ENCODE results near the gene DRC3.
"Not testable (repeated sequence)": the region's sequence is repeated elsewhere in the genome, so short reads cannot be mapped to it uniquely, and the experiment has no call there.

DRC3 gene, protein sequence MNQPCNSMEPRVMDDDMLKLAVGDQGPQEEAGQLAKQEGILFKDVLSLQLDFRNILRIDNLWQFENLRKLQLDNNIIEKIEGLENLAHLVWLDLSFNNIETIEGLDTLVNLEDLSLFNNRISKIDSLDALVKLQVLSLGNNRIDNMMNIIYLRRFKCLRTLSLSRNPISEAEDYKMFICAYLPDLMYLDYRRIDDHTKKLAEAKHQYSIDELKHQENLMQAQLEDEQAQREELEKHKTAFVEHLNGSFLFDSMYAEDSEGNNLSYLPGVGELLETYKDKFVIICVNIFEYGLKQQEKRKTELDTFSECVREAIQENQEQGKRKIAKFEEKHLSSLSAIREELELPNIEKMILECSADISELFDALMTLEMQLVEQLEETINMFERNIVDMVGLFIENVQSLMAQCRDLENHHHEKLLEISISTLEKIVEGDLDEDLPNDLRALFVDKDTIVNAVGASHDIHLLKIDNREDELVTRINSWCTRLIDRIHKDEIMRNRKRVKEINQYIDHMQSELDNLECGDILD

DNA sequence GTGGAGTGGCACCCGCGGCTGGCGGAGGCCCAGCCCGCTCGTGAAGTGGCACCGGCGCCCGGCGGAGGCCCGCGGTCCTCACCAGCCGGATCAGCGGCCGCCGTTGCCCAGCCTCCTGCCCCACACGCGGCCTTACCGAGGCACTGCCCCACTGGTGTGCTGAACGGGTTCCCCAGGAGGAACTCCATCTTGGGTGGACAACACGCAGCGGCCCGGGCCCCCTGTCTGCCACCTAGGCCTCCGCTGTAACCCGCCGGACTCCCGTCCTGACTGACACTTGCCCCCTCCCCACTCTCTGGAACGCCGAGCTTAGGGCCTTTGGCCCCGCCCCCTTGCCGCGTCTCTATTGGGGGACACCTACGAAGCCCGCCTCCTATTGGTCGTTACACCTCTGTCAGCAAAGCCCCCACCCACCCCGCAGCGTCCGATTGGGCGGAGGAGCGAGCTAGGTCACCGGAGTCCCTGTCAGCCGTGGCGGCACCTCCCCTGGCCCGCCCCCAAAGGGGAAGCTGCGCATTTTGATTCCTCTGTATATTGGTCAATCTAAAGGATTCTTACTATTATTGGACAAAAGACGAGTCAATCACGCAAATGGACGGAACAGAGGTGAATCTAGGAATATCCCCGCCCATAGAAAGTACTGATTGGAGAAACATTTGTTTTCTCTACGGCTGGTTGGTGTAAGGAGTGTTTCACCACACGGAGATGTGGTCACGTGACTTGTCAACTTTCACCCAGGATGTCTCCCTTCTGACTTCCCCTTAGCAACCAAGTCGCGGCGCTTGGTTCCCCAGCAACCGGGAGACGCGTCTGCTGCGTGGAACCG, at the start of gene DRC3, which contains the start of gene TOM1L2:
Gene DRC3 (plus strand): TSS at position 737 of the 826 bp plus-strand sequence. CDS start 4,737 bp downstream, outside the sequence.
Gene TOM1L2 (minus strand): TSS at position 275 of the 826 bp plus-strand sequence. CDS start 87 bp downstream, at position 188.
- DNase-seq = peak; percentile 99

DNA sequence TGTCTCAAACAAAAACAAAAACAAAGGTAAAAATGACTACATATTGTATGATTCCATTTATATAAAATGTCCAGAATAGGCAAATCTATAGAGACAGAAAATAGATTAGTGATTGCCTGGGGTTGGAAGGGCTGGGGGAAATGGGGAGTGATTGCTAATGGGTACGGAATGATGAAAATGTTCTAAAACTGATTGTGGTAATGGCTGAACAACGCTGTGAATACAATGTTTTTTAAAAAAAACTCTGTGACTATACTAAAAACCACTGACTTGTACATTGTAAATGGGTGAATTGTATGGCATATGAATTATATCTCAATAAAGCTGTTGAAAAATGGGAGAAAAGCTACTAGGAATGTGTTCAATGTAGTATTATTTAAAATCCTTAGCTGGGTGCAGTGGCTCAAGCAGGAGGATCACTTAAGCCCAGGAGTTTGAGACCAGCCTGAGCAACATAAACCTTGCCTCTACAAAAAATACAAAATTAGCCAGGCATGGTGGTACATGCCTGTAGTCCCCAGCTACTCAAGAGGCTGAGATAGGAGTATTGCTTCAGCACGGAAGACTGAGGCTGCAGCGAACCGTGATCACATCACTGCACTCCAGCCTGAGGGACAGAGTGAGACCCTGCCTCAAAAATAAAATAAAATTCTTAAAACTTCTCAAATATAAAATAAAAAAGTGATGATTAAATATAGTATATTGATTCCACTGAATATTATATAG, 48.4 kb upstream of the DRC3 start:
- DNase-seq = no peak

DNA sequence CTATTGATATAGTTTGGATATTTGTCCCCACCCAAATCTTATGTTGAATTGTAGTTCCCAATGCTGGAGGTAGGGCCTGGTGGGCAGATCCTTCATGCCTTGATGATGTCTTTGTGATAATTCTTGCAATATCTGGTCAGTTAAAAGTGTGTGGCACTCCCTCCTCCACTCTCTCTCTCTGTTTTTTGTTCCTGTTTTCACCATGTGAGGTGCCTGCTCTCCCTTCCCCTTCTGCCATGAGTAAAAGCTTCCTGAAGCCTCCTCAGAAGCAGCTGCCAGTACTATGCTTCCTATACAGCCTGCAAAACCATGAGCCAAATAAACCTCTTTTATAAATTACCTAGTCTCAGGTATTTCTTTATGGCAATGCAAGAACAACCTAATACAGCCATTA, 47.8 kb upstream of the DRC3 start:
- DNase-seq = no peak

DNA sequence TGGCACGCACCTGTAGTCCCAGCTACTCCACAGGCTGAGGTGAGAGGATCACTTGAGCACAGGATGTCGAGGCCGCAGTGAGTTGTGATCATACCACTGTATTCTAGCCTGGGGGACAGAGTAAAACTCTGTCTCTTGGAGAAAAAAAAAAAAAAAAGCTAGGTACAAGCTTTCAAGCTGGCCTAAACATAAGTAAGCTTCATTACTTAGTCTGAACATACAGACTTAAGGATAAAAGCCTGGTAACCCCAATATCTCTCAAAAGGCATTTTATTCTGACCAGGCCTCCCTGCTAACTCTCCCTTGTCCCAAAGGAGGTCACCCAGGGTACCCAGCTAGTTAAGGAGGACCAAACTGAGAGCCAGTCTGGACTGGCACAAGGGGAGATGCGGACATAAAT, 46.6 kb upstream of the DRC3 start:
- DNase-seq = no peak

DNA sequence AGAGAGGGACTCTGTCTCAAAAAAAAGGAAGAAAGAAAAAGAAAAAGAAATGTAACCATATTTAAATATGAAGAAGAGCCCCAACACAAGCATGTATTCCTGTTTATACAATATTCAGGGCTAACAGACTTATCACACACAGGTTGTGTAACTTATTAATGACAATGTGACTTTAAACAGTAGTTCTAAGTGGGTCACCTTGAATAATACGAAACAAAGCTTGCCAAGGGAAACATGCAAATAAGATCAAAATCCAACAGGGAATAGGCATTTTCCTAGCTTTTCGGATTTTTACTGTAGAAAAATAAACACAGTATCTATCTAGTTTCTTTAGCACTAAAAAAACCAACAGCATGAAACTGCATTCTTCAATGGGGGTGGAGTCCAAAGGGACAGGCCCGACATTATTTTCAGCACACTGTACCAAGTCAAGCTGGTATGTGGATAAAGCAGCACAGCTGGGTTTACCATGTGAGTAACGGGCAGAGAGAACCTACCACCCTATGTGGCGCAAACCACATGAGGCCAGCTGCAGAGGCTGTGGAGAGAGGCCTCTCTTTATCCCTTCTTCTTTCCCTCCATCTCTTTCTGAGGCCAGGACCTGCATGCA, 45.7 kb upstream of the DRC3 start:
- DNase-seq = no peak

DNA sequence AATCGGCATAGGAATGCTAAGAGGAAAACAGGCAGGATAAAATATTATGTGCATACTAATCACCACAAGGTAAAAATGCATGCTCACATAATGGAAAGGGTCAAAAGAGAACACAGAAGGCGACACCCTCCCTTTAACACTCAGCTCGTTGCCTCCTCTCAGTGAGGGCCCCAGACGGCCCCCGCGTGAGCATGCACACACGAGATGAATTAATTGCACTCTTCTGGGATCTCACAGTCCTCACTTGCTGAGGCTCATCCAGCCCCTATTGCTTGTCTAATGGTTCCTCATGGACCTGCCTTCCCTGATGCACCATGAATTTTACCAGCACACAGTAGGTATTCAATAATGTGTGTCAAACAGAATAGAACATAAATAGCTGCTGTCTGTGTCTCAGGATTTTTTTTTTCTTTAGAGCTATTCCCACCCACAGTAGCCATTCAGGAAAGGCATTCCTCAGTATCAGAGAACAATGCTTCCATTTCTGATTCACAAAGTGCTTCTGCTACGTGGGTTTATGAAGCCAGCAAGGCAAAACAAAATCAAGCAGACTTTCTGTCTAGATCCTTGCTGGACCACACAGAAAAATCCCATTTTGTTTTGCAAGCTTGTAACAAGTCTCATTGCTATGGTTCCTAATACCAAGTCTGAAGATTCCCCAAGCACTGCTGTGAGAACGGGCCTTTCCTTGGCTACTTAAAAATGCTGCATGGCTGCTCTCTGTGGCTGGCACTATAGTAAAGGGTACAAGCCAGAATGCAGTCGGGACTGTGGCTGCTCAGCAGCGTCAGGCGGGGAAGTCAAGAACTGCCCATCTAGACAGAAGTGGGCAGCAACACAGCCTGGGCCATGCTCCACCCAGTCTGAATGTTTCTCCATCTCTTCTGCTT, 44.0 kb upstream of the DRC3 start:
- DNase-seq = no peak

DNA sequence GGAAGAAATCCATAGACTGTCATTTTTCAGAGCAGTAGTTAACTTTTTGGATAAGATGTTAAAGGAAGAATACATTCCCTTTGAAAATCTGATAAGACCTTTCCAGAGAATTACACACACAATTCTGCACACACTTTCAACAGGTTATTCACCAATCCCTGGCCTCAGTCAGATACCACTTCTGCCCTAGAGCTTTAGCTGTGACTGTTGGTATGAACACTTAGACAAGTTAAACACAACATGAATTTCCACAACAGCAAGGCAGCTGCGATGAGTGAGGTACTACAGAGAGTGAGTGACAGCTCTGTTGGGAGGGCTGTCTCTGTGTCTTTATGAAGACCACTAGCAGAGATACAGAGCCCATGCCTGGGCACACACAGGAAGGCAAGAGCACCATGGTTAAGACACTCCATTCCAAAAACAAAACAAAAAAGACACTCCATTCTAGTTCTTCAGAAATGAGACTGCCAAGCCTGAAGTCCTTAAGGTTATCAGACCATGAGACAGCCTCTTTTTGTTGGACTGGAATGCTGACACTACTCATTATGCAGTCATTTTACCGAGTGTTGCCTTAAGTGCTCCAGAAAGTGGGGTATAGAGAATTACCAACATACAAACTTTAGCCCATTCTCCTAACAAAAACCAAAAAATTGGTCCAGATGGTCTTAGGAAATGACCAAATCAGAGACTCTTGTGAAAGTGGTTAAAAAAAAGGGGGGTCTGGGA, 42.8 kb upstream of the DRC3 start:
- no peak for DNase-seq

DNA sequence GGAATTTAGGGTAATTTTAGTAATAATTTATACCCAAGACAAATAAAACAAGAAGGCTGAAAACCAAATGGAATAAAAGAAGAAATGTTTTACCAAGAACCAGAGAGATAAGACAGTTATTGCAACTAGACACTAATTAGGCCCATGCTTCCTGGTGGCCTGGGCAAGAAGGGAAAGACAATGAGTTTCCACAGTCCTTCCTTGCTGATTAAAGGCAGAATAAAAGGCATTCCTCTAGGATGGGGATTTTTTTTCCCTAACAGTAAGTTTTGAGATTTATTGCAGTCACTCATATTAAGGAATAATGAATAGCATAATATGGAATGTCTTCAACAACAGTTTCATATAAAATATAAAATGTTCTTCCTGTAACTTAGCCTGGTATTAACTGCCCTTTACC, 42.0 kb upstream of the DRC3 start:
- no peak for DNase-seq

DNA sequence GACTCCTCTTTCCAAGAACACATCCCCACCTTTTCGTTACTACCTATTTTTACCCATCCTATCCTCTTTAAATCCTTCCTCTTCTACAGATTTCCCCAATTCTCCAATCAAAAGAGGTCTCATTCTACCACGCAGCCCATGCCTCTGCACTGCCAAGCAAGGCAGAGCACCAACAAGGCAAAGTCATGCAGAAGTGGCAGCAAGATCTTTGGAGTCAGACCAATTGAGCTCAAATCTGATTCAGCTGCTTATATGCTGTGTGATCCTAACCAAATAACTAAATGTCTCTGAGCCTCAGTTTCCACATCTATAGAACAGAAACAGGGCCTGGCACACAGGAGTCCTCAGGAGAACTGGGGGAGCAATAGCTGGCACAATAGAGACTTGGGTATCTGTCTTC, 41.5 kb upstream of the DRC3 start:
- no peak for DNase-seq

DNA sequence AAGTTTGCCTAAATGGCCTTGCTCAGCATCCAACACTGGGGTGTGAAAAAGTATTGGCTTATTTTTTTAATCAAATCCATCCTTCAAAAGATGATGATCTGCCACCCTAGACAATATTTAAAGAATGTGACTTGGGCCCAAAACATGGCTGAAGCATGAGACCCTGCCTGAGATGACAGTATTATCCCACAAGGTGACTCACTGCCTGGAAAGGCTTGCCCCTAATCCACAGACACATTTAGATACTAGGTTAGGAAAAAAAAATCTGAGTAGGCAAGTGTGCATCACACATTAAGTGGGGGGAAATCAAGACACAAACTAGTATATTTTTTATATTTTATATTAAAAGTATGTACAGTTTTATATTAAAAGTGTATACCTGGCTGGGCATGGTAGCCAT, 38.9 kb upstream of the DRC3 start:
- DNase-seq = no peak

DNA sequence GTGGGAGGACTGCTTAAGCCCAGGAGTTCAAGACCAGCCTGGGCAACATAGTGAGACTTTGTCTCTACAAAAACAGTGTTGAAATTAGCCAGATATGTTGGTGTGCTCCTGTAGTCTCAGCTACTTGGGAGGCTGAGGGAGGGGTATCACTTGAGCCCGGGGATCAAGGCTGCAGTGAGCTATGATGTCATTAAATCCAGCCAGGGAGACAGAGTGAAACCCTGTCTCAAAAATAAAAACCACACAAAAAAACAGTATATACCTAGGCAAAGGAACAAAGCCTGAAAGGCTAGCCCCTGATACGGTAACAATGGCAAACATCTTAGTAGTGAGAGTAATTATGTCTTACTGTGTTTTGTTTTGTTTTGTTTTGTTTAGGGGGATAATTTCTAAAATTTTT, 38.4 kb upstream of the DRC3 start:
- no peak for DNase-seq

DNA sequence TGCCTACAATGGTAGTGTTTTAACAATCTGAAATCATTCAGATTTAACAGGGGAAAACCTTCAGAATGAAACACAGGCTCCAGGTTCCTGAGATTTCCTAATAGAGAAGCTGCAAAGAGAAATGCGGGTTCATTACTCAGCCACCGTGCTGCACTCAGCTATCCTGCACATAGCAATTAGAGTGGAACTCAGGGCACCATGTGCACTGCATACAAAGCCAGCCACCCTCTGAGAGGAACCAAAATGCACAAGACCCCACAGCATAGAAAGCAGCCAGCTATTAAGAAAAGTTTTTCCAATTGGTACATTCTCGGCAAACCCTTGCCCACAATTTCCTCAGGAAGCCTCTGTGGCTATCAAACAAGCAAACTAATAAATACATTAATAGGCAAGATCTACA, 37.9 kb upstream of the DRC3 start:
- DNase-seq = no peak

DNA sequence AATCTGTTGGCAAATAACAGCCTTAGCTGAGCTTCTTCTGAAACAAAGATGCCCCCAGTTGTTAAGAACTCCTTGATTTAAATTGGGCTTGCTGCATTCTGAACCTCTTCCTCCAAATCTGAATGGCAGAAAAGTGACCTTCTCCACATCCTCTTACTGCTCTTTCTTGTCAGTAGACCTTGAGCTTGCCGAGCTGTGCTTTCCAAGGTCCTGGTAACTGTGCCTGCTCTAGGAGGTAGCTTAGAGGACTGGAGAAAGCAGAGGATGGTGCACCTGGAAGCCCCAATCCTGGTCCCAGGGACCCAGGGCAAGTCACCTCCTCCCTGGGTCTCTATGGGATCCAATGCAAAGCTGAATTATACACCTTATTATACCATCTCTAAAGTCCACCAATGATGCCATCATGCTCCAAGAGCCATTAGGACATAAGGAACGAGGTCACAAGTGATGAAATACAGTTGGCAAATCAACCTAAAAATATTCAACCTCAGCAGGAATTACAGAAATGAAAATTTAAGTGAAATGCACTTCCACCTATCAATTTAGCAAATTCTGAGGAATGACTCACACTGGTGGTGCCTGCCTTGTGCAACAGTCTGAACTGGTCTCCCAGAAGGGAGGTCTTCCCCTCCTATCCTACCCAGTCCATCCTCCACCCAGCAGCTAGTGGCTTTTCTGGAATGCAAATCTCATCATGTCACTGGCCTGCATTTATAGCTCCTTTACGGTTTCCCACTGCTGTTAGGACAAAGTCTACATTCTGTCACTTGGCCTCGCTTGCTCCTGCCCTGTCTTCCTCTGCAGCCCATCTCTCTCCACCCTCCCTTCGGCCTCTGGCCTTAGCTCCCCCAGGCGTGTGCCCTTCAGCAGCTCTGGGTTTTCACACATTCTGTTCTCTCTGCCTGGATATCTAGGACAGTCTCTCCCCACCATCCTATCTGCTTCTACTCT, 37.1 kb upstream of the DRC3 start:
- DNase-seq = no peak

DNA sequence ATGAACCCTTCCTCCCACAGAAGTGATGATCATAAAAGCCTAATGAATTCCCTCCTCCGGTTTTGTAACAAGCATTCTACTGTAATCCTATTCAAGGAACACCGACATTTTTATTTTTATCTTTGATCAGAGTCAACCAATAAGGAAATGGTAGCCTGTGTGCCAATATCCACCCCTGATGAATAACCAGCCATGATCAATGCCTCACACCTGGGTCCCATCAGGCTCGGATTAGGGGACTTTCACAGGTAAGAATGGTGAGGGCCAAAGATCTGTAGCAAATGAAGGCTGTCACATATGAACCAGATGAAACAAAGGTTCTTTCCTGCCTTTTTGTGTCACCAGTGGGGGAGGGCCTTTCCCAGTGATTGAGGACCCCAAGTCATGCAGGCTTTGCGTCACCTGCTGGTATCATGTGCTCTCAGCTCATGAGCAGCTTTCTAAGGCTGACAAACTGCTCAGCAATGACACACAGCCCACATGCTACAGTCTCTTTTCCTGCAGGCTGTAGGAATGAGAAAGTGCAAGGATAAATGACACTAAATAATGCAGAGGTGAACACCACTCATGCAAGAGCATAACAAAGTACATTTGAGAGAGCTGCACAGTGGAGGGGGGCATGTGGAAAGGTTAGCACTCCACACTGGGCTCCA, 35.3 kb upstream of the DRC3 start:
- no peak for DNase-seq

DNA sequence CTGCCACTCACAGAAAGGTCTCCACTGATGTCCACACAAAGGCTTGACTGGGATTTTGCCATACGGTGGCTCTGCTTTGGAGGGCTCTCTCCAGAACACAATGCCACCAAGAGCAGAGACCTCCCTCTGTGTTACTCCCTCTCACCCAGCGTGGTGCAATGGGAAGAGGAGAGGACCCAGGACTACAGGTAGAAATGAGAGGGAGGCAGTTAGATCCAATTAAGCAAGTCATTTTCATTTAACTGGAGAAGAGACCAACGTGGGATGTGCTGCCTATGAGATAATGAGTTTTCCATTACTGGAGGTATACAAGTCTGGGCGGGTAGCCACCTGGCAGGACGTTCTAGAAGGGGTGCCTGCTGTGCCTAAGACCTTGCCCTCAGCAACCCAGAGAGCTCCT, 34.7 kb upstream of the DRC3 start:
- no peak for DNase-seq

DNA sequence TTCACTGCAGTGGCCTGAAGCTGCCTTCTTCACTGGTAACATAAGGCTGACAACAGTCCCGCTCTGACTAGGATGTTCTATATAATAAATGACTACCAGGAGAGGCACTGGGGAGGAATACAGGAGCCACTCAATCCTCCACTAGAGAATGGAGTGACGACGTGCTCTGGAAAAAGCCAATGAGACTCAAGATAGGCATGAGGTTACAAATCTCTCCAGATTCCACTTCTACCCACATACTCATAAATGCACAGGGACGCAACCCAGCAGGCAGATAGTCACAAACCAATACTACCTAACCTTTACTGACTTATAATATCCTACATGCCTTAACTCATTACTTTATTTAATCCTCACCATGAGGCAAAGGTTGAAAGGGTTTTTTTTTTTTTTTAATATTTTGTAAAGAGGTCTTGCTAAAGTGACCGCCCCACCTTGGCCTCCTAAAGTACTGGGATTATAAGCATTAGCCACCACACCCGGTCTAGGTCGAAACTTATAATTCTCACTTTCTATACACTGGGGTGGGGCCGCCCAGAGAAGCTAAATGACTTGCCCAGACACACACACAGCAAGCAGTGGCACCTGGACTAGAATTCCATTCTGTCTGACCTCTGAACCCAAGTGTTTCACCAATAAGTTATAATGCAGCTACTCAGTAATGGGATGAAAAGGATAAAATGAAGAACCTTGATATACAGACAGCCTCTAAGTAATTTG, 34.1 kb upstream of the DRC3 start:
- no peak for DNase-seq

DNA sequence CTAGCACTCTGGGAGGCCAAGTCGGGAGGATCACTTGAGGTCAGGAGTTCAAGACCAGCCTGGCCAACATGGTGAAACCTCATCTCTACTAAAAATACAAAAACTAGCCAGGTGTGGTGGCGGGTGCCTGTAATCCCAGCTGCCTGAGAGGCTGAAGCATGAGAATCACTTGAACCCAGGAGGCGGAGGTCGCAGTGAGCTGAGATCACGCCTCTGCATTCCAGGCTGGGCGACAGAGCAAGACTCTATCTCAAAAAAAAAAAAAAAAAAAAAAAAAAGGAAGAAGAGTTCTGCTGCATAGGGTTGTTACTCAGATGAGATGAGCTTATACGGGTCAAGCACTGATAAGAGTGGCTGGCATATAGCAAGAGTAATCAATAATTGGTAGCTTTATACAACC, 32.7 kb upstream of the DRC3 start:
- DNase-seq = not testable (repeated sequence)

DNA sequence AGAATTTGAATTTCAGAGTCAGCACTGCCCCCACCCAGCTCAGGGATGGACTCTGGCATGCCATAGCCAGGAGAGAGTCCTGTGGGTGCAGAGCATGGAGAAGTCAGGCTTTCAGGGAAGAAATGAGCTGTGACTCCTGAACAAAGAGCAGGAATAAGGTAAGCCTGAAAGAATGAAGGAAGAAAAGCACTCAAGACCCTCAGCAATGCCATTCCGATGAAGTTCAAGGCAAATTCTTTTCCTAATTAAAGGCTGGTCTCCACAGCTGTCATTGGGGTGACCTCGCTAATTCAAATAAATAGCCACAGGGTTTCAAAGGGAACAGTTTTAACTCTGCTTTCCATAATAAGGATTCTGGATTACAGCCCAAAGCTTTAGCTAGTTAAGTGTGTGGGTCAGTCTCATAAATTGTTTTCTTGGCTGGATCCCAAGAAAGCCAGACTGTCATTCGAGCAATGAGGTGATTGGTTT, 32.2 kb upstream of the DRC3 start:
- DNase-seq = no peak
